Measurements from ENCODE around the gene FAM20A.

FAM20A gene

GRCh38 chr17:68612923-68613292 is 11.7 kb upstream of the FAM20A start:
- no peaks in the 10 kb centered on the region; the same call in 1 of the 2 replicates for H3K27me3 ChIP-seq
- H3K36me3 ChIP-seq, result no peaks in the 10 kb centered on the region
- TF ChIP-seq CTCF (IDR thresholded peaks at IDR 0.05; ENCODE audit: low read depth, low read length), result no peak
- no peaks in the 10 kb centered on the region for H3K9me3 ChIP-seq
- no peaks in the 10 kb centered on the region for H3K4me1 ChIP-seq
- DNase-seq, result no peak
- no peak overlapping the region for H3K4me3 ChIP-seq (ENCODE audit: low read depth, low read length)

DNA sequence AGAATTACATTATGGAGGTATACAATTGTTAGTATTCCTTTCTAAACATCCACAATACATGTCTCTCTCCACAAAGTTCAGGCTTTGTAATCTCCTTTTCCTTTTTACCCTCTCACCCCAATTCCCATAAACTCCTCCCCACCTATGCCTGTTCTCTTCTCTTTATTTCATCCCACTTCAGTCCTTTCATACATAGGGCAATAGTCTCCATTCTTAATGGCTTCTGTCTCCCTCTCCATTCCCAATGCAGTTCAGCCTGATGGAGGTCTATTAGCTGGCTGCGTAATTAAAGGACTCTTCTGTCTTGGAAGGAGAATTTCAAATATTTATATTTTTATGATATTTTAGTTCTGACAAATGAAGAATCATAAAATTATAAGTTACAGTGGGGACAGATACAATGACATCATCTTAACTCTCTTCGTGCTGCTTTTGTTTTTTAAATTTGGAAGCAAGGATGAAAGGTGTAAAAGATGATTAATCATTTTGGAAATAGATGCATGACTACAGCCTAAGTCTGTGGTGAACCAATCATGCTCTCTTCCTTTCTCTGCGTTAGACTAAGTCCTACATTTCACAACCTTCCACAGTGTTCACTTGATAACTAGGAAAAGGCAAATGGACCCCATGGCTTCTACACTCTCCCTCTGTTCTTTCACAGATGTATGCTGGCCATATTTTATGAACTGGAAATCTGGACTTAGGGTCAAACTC is 11.2 kb upstream of the FAM20A start:
- no peak for DNase-seq
- no peak for TF ChIP-seq CTCF (IDR thresholded peaks at IDR 0.05; ENCODE audit: low read depth, low read length)
- H3K27me3 ChIP-seq, result no peaks in the 10 kb centered on the region; the same call in 1 of the 2 replicates
- no peaks in the 10 kb centered on the region for H3K4me1 ChIP-seq
- no peak overlapping the region for H3K4me3 ChIP-seq (ENCODE audit: low read depth, low read length)
- H3K9me3 ChIP-seq, result no peaks in the 10 kb centered on the region
- H3K36me3 ChIP-seq, result no peaks in the 10 kb centered on the region

DNA sequence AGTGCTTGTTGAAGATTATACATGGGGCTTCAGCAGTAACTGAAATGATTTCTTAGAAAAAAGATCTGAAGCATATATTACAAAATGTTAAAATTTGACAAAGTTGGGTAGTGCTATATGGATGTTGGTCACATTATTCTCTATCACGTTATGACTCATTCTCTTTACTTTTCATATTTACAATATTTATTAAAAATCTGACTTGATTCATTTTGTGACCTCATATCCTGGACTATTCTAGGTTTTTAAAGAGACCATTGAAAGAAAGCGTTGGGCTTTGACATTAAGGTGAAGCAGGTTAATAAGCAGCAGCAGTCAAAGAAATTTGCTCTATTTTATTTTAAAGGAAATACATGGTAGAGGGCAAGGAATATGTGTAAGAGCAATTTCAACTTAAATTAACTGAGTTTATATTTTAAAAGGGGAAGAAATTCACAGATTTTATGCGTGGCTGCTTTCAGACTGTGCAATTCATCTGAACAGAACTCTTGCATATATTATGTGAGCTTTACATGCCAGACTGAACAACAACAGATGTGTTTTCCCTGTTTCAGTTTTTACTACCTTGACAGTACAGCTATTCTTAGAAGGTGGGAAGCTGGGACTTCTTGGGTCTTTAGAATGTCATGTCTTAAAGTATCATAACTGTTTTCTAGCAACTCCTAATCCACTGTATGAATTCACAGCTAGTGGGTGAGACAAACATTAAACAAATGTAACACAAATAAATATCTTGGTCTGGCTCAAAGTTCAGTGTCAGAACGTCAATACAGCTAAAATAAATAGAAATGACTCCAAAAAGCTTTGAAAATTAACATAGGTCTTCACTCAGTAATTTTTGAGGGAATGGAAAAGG is 10.4 kb upstream of the FAM20A start:
- Histone ChIP-seq H3K9me3 (no peaks in the 10 kb centered on the region), H3K27me3 (no peaks in the 10 kb centered on the region; the same call in 1 of the 2 replicates), H3K4me3 (ENCODE audit: low read depth, low read length) (no peak overlapping the region), H3K4me1 (no peaks in the 10 kb centered on the region), H3K36me3 (no peaks in the 10 kb centered on the region)
- no peak for DNase-seq
- TF ChIP-seq CTCF (IDR thresholded peaks at IDR 0.05; ENCODE audit: low read depth, low read length), result no peak

- Histone ChIP-seq H3K36me3 (no peaks in the 10 kb centered on the region), H3K4me3 (ENCODE audit: low read depth, low read length) (no peak overlapping the region), H3K9me3 (no peaks in the 10 kb centered on the region), H3K4me1 (no peaks in the 10 kb centered on the region), H3K27me3 (no peaks in the 10 kb centered on the region; the same call in 1 of the 2 replicates)
- DNase-seq, result no peak
- TF ChIP-seq CTCF (IDR thresholded peaks at IDR 0.05; ENCODE audit: low read depth, low read length), result no peak
Measured at GRCh38 chr17:68610554-68610953, 9.4 kb upstream of the FAM20A start.

DNA sequence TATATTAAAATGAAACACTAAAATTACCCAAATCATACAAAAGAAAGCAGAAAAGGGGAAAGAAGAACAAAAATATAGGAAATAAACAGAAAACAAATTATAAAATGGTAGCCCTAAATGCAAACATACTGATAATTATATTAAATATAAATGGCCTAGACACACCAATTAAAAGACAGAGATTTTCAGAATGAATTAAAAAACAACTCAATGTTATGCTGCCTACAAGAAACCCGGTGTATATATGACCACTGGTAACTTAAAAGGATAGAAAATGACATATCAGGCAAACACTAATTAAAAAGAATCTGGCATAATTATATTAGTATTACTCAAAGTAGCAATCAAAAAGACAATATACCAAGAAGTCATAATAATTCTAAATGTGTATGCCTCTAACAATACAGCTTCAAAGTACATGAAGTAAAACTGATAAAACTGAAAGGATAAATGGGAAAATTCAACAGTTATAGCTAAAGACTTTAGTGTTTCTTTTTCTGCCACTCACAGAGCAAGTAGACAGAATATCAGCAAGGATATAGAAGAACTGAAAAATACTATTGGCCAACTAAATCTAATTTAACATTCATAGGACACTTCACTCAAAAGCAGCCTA is 7.5 kb upstream of the FAM20A start:
- no peaks in the 10 kb centered on the region for H3K4me1 ChIP-seq
- DNase-seq, result no peak
- no peaks in the 10 kb centered on the region for H3K9me3 ChIP-seq
- H3K36me3 ChIP-seq, result no peaks in the 10 kb centered on the region
- no peak for TF ChIP-seq CTCF (IDR thresholded peaks at IDR 0.05; ENCODE audit: low read depth, low read length)
- no peak overlapping the region for H3K4me3 ChIP-seq (ENCODE audit: low read depth, low read length)
- H3K27me3 ChIP-seq, result peaks cover 3% of the 10 kb centered on the region

Data from BE2C (cell line).